Aorta (tissue), 5 donors: ENCODE results near the gene TM4SF20. TPM values are rescaled to one million over a fixed set of nuclear protein-coding genes. Genes with fewer than 3 reads are reported as not detected.

Source experiments
- ATAC-seq: fragments of 200-7000 bp; cut with Tn5 transposase; one replicate; pipeline ENCODE4 v1.9.1; 2022; ENCODE audit warnings: moderate library complexity; ENCODE audit not compliant: low FRiP score
- DNase-seq, 2 donors: peaks; one replicate each; pipeline ENCODE4 v3.0.0-alpha.2; 2020
- H3K27ac ChIP-seq, 2 donors: one replicate each; pipeline ENCODE4 v1.5.1; 2013; ENCODE audit warnings: low read length in 2 of 2, mild to moderate bottlenecking in 2 of 2, moderate library complexity in 2 of 2, control low read depth in 1 of 2, inconsistent platforms in 1 of 2, low read depth in 1 of 2
- H3K27me3 ChIP-seq, 2 donors: one replicate each; pipeline ENCODE4 v1.6.1; 2013; ENCODE audit warnings: control low read depth in 1 of 2, low read length in 1 of 2, mild to moderate bottlenecking in 1 of 2, moderate library complexity in 1 of 2; ENCODE audit not compliant: insufficient read depth in 2 of 2, control insufficient read depth in 1 of 2
- H3K36me3 ChIP-seq, 2 donors: one replicate each; pipeline ENCODE4 v1.6.1; 2013; ENCODE audit warnings: control low read depth in 1 of 2, low read length in 1 of 2, mild to moderate bottlenecking in 1 of 2; ENCODE audit not compliant: insufficient read depth in 2 of 2, control insufficient read depth in 1 of 2
- H3K4me1 ChIP-seq, 2 donors: one replicate each; pipeline ENCODE4 v1.6.1; 2013; ENCODE audit warnings: low read length in 2 of 2, control low read depth in 1 of 2, mild to moderate bottlenecking in 1 of 2, moderate library complexity in 1 of 2; ENCODE audit not compliant: insufficient read depth in 2 of 2, control insufficient read depth in 1 of 2
- H3K4me3 ChIP-seq, 2 donors: one replicate each; pipeline ENCODE4 v1.5.1; 2013; ENCODE audit warnings: low read length in 2 of 2, control low read depth in 1 of 2, mild to moderate bottlenecking in 1 of 2
- H3K9me3 ChIP-seq: one replicate; pipeline ENCODE4 v1.6.1; 2013; ENCODE audit warnings: mild to moderate bottlenecking, low read length; ENCODE audit not compliant: control insufficient read depth
- WGBS, 2 donors: extraction: QIAGEN DNeasy Blood & Tissue Kit; methylation state at CpG; one replicate each; pipeline ENCODE4 v1.1.7; 2013; 5-methylcytosine and 5-hydroxymethylcytosine counted together
- intact Hi-C, 2 donors: fragments of 100-400 bp; cut with DNase I; formaldehyde crosslinking; loops; one replicate each; pipeline versions ENCODE4 v1.14.2 to v1.15.0; 2022
- polyA plus RNA-seq, 2 donors: library from polyadenylated mRNA; stranded (reverse); fragments of 200-250 nt; gene quantifications; one replicate each; pipeline ENCODE4 v1.2.3, GENCODE V29; 2013
- total RNA-seq, 2 donors: library from RNA; stranded (reverse); fragmentation: NEBNext Ultra II Directional; extraction: Animal tissue kit (Norgen Biotek cat#: 25700); gene quantifications; one replicate each; pipeline ENCODE4 v1.2.1, GENCODE V29; 2021
- donor health status: healthy with polysubstance abuse.
- donor health status: Bipolar disorder and iron deficiency.
- donor health status: DM: no; HTN: no; CAD: no.
- donor health status: DM: no; HTN: no; CAD: no.
- donor health status: DM: yes; HTN: yes; CAD: no.

TM4SF20 gene
- total and polyA plus RNA-seq, 4 donors: 25.0 TPM; not detected in 3

DNA sequence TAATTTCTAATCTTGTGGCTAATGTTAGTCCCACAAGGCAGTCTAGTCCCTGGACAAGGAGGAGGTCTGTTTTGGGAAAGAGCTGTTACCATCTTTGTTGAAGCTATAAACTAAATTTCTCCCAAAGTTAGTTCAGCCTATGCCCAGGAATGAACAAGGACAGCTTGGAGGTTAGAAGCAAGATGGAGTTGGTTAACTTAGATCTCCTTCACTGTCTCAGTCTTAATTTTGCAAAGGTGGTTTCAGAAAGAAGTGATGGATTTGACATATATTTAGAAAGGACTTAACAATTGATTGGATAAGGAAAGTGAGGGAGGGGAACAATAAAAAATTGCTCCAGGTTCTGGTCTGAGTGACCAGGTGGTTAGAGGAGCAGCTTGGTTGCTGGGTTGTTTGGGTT is 23.2 kb upstream of the TM4SF20 start:
- no peaks in the 10 kb centered on the region for H3K9me3 ChIP-seq
- H3K36me3 ChIP-seq: no peaks in the 10 kb centered on the region
- H3K4me1 ChIP-seq: peaks cover 0 to 3% of the 10 kb centered on the region in 2 donors
- H3K27me3 ChIP-seq: no peaks in the 10 kb centered on the region
- DNase-seq (no peak), ATAC-seq (no peak)
- H3K27ac ChIP-seq: no peak overlapping the region
- no peak overlapping the region for H3K4me3 ChIP-seq
- intact Hi-C loops: loop anchor here in 1 of 2 donors (10.0 kb wide), 1 partner anchor 262 kb away; the partner anchor contains the start of gene SCYGR5

DNA sequence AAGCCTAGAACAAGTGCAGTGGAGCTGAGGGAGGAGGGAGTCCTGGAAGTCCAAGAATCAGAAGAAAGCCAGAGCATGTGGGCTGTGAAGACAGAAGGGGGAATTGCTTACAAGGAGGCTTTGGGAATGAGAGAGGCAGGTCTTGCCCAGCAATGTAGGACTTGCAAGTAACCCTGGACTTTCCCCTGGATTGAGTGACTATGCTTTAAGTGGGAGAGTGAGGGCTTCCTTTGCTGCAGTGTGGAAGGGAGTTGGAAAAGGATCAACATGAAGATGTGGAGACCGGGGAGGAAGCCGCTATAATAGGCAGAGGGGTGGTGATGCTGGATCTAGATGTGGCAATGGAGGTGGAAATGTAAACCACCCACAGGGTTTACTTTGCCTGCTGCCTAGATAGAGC is 22.4 kb upstream of the TM4SF20 start:
- H3K27ac ChIP-seq: no peak overlapping the region
- no peaks in the 10 kb centered on the region for H3K4me1 ChIP-seq
- no peaks in the 10 kb centered on the region for H3K27me3 ChIP-seq
- DNase-seq (no peak), ATAC-seq (no peak)
- H3K9me3 ChIP-seq: no peaks in the 10 kb centered on the region
- H3K4me3 ChIP-seq: no peak overlapping the region
- intact Hi-C loops: loop anchor here in 1 of 2 donors (10.0 kb wide), 1 partner anchor 263 kb away; the partner anchor contains the start of gene SCYGR5
- 62 to 76% methylated on average over 2 of the region's 2 CpGs for WGBS, 2 donors
- H3K36me3 ChIP-seq: no peaks in the 10 kb centered on the region

DNA sequence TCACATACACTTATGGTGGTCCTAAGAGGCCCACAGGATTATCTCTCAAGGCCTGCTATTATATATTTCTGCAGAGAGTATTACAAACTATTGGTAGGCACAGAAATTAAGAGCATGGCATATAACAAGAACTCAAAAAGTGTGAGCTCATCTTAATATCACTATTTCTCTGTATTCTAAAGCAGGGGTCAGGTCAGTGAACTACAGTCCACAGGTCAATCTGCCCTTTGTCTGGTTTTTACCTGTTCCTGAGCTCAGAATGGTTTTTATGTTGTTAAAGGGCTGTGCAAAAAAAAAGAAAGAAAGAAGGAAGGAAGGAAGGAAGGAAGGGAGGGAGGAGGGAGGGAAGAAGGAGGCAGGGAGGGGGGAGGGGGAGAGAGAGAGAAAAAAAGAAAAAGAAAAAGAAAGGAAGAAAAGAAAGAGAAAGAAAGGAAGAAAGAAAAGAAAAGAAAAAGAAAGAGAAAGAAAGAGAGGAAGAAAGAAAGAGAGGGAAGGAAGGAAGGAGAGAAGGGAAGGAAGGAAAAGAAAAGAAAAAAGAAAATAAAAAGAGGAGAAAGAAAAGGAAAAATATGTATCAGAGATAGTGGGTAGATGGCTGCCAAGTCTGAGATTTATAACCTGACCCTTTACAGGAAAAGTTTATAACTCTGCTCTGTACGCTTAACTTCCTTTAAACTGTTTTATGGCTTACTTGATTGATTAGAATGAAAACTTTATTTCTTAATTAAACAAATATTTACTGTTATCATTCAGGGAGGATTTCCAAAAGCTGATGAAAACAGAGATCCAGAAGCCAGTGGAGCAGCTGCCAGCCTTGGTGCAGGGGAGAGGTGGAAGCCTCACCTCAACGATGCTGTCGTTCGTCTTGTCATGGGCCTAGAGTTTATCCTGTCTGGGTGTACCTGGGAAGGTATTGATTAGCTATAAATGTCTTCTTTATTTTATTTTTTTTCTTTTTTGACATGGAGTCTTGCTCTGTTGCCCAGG is 19.9 kb upstream of the TM4SF20 start:
- Histone ChIP-seq H3K27me3 (no peaks in the 10 kb centered on the region), H3K4me3 (no peak overlapping the region), H3K4me1 (no peaks in the 10 kb centered on the region), H3K9me3 (no peaks in the 10 kb centered on the region), H3K27ac (no peak overlapping the region), H3K36me3 (no peaks in the 10 kb centered on the region)
- 65 to 70% methylated on average over 4 of the region's 4 CpGs for WGBS, 2 donors
- no peak for DNase-seq
- no peak for ATAC-seq
- intact Hi-C loops: no loop called here

DNA sequence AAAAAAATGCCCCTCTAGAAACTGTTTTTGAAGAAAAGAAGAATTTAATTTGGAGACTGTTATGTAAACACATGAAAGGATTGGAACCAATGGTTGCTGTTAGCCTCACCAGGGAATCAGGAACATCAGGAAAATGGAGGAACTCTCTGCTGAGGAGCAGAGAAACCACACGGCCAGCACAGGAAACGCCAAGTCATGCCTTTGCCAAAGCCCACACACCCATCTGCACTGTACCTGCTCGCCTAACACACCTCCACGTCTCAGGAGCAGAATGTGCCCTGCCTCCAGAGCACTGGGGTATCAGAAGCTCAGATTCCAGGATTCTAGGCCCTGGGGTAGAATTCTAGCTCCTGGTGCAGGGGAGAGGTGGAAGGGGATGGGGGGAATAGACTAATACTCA is 18.5 kb upstream of the TM4SF20 start:
- H3K4me1 ChIP-seq: no peaks in the 10 kb centered on the region
- 70 to 78% methylated on average over 4 of the region's 4 CpGs for WGBS, 2 donors
- intact Hi-C loops: no loop called here
- H3K9me3 ChIP-seq: no peaks in the 10 kb centered on the region
- no peaks in the 10 kb centered on the region for H3K36me3 ChIP-seq
- no peak overlapping the region for H3K4me3 ChIP-seq
- no peaks in the 10 kb centered on the region for H3K27me3 ChIP-seq
- no peak for DNase-seq
- ATAC-seq: no peak
- H3K27ac ChIP-seq: no peak overlapping the region

DNA sequence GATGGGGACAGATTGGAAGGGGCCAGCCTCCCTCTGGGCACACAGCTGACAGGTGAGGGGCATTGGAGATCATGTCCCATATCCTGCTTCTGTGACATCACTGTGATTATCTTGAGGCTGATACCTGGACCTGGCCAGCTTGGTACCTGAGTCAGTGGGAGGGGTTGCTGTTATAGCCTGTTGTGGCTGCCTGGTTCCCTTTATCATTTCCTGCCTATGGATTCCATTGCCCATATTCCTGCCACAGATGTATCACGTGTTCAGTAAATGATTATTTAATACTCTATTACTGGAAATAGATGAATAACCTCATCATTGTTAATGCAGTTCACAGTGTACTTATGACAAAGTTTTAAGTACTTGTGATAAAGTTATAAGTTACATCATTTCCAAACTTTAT is 16.4 kb upstream of the TM4SF20 start:
- no peak for DNase-seq

DNA sequence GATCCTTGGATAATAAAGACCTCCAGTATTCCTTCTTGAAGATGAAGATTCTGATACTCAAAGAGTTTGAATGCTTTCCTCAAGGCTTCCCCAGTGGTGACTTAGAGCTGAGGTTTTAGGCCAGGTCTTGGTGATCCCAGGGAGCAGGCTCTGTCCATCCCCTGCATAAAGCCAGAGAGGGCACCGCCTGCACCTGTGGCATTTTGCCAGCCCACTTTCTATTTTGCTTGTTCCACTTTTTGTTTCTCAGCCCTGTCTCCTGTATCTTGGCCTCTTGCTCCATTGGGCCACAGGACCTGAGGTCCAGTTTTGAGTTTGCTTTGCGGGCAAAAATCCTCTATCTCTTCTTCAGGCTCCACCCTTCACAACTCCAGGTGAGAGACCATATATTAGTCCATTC is 15.3 kb upstream of the TM4SF20 start:
- no peaks in the 10 kb centered on the region for H3K27me3 ChIP-seq
- H3K27ac ChIP-seq: no peak overlapping the region
- H3K4me1 ChIP-seq: no peaks in the 10 kb centered on the region
- 44 to 48% methylated on average over 2 of the region's 2 CpGs for WGBS, 2 donors
- no peak overlapping the region for H3K4me3 ChIP-seq
- no peaks in the 10 kb centered on the region for H3K36me3 ChIP-seq
- ATAC-seq (no peak), DNase-seq (no peak)
- intact Hi-C loops: no loop called here
- H3K9me3 ChIP-seq: no peaks in the 10 kb centered on the region

More for the DNA sequence above, 16.4 kb upstream of the TM4SF20 start:
- ATAC-seq: no peak
- H3K4me1 ChIP-seq: no peaks in the 10 kb centered on the region
- H3K27ac ChIP-seq: no peak overlapping the region
- no peaks in the 10 kb centered on the region for H3K27me3 ChIP-seq
- H3K9me3 ChIP-seq: no peaks in the 10 kb centered on the region
- no peaks in the 10 kb centered on the region for H3K36me3 ChIP-seq
- intact Hi-C loops: no loop called here
- 83 to 86% methylated on average over 1 of the region's 1 CpG for WGBS, 2 donors
- no peak overlapping the region for H3K4me3 ChIP-seq

DNA sequence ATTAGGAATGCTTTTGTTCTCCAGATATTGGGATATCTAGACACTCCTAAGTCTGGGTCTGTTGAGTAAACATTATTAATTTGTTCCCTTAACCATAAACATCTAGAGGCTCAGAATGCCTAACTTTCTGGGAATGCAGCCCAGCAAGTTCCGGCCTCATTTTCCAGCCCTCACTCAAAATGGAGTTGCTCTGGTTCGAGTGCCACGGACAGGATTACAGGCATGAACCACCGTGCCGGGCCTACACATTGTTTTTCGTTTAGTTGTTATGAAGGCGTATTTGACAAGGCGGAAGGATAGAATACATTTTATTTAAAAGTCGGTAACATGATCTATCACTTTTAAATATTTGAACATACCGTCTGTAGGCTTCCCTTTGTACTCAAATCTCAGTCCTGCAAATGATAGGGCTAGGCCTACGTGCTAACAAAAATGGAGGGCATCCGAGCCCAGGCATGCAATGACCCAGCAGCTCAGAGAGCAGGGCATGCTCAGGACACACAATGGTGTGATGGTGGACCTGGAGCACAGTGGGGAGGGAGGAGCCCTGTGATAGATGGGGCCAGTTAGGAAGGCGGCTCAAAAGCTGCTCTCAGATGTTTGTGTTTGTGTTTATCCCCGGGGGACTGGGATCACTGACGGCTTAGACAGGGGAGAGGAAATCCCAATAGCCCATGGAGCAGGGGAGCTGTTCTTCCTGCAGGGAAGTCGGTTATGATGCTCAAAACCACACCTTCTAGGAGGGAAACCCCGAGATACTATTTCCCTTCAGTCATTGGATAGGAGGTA is 11.6 kb upstream of the TM4SF20 start:
- ATAC-seq: no peak
- Histone ChIP-seq H3K36me3 (no peaks in the 10 kb centered on the region), H3K9me3 (no peaks in the 10 kb centered on the region), H3K27me3 (no peaks in the 10 kb centered on the region), H3K4me3 (no peak overlapping the region), H3K4me1 (no peaks in the 10 kb centered on the region), H3K27ac (no peak overlapping the region)
- DNase-seq: no peak
- 84 to 87% methylated on average over 17 of the region's 17 CpGs for WGBS, 2 donors
- intact Hi-C loops: no loop called here

DNA sequence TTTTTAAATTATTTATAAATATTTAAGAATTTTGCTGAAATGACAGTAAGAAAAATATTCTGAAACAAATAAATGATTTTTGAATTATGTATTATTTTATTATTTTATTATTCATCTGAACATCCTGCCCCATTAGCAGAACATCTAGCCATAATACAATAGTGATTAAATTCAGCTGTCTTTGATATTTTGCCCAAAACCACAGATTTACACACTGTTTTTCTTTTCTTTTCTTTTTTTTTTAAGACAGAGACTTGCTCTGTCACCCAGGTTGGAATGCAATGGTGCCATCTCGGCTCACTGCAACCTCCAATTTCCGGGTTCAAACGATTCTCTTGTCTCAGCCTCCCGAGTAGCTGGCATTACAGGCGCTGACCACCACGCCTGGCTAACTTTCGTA is 10.6 kb upstream of the TM4SF20 start:
- H3K27me3 ChIP-seq: no peaks in the 10 kb centered on the region
- intact Hi-C loops: no loop called here
- no peak for DNase-seq
- no peaks in the 10 kb centered on the region for H3K9me3 ChIP-seq
- no peak for ATAC-seq
- H3K4me3 ChIP-seq: no peak overlapping the region
- no peak overlapping the region for H3K27ac ChIP-seq
- WGBS, 2 donors: 94 to 95% methylated on average over 7 of the region's 7 CpGs
- H3K36me3 ChIP-seq: no peaks in the 10 kb centered on the region
- no peaks in the 10 kb centered on the region for H3K4me1 ChIP-seq
